ENCODE results near the gene GMPPA. TPM values are rescaled to one million over a fixed set of nuclear protein-coding genes. Genes with fewer than 3 reads are reported as not detected.

The GMPPA gene
- total RNA-seq, 1 donor from 2014 or later, result 42.5 TPM

- DNase-seq (ENCODE audit: extremely low spot score, unreplicated experiment), result no peak
- Mint-ChIP-seq H3K4me1 (ENCODE audit: unreplicated experiment) (peaks cover 27% of the 10 kb centered on the region), H3K36me3 (ENCODE audit: unreplicated experiment) (peaks cover 3% of the 10 kb centered on the region), H3K4me3 (ENCODE audit: unreplicated experiment) (no peak overlapping the region), H3K27me3 (ENCODE audit: unreplicated experiment) (no peaks in the 10 kb centered on the region), H3K27ac (ENCODE audit: unreplicated experiment) (peak overlapping the region; percentile 80), H3K9me3 (ENCODE audit: unreplicated experiment) (no peaks in the 10 kb centered on the region)
- TF ChIP-seq CTCF (IDR thresholded peaks at IDR 0.05), result no peak
Measured at GRCh38 chr2:219453671-219454590, 44.8 kb upstream of the GMPPA start.

- Mint-ChIP-seq H3K27ac (ENCODE audit: unreplicated experiment) (no peak overlapping the region), H3K9me3 (ENCODE audit: unreplicated experiment) (no peaks in the 10 kb centered on the region), H3K36me3 (ENCODE audit: unreplicated experiment) (no peaks in the 10 kb centered on the region), H3K4me3 (ENCODE audit: unreplicated experiment) (no peak overlapping the region), H3K27me3 (ENCODE audit: unreplicated experiment) (no peaks in the 10 kb centered on the region), H3K4me1 (ENCODE audit: unreplicated experiment) (peaks cover 42% of the 10 kb centered on the region)
- TF ChIP-seq CTCF (IDR thresholded peaks at IDR 0.05), result no peak
- no peak for DNase-seq (ENCODE audit: extremely low spot score, unreplicated experiment)
Measured at GRCh38 chr2:219455581-219455980, 43.1 kb upstream of the GMPPA start.

- no peaks in the 10 kb centered on the region for H3K27me3 Mint-ChIP-seq (ENCODE audit: unreplicated experiment)
Measured at GRCh38 chr2:219457784-219458369, 40.8 kb upstream of the GMPPA start.

GRCh38 chr2:219458996-219459395, 39.7 kb upstream of the GMPPA start:
- H3K27ac Mint-ChIP-seq (ENCODE audit: unreplicated experiment), result peak overlapping the region; percentile 78
- no peak for TF ChIP-seq CTCF (IDR thresholded peaks at IDR 0.05)
- no peak for DNase-seq (ENCODE audit: extremely low spot score, unreplicated experiment)
- H3K36me3 Mint-ChIP-seq (ENCODE audit: unreplicated experiment), result no peaks in the 10 kb centered on the region
- no peaks in the 10 kb centered on the region for H3K9me3 Mint-ChIP-seq (ENCODE audit: unreplicated experiment)
- no peak overlapping the region for H3K4me3 Mint-ChIP-seq (ENCODE audit: unreplicated experiment)
- no peaks in the 10 kb centered on the region for H3K27me3 Mint-ChIP-seq (ENCODE audit: unreplicated experiment)
- H3K4me1 Mint-ChIP-seq (ENCODE audit: unreplicated experiment), result peaks cover 31% of the 10 kb centered on the region

More at GRCh38 chr2:219457784-219458369, 40.8 kb upstream of the GMPPA start:
- Mint-ChIP-seq H3K27ac (ENCODE audit: unreplicated experiment) (no peak overlapping the region), H3K4me1 (ENCODE audit: unreplicated experiment) (peaks cover 42% of the 10 kb centered on the region), H3K9me3 (ENCODE audit: unreplicated experiment) (no peaks in the 10 kb centered on the region), H3K4me3 (ENCODE audit: unreplicated experiment) (no peak overlapping the region), H3K36me3 (ENCODE audit: unreplicated experiment) (no peaks in the 10 kb centered on the region)
- DNase-seq (ENCODE audit: extremely low spot score, unreplicated experiment), result no peak
- TF ChIP-seq CTCF (IDR thresholded peaks at IDR 0.05), result no peak

All from osteocyte (in vitro differentiated cells).